IPS-18a (cell line): Measurements from ENCODE around the gene UCP2.
A peak's percentile ranks its signal among the peaks of the same experiment; 100 is the strongest.
"Not testable (repeated sequence)": the region's sequence is repeated elsewhere in the genome, so short reads cannot be mapped to it uniquely, and the experiment has no call there.

ENCODE experiments used
- H3K27ac ChIP-seq: one replicate; pipeline ENCODE4 v1.5.1; 2013; ENCODE audit warnings: low read length
- H3K27me3 ChIP-seq: one replicate; pipeline ENCODE4 v1.6.1; 2013; ENCODE audit warnings: mild to moderate bottlenecking, low read length; ENCODE audit not compliant: control insufficient read depth, insufficient read depth
- H3K36me3 ChIP-seq: one replicate; pipeline ENCODE4 v1.6.1; 2013; ENCODE audit warnings: low read depth, low read length; ENCODE audit not compliant: control insufficient read depth
- H3K4me1 ChIP-seq: one replicate; pipeline ENCODE4 v1.6.1; 2013; ENCODE audit warnings: low read depth, low read length; ENCODE audit not compliant: control insufficient read depth
- H3K4me3 ChIP-seq: one replicate; pipeline ENCODE4 v1.5.1; 2013; ENCODE audit warnings: low read length
- H3K9ac ChIP-seq: one replicate; pipeline ENCODE4 v1.6.1; 2013; ENCODE audit warnings: mild to moderate bottlenecking, low read length, moderate library complexity
- H3K9me3 ChIP-seq: one replicate; pipeline ENCODE4 v1.6.1; 2013; ENCODE audit warnings: low read depth, low read length; ENCODE audit not compliant: control insufficient read depth

Gene UCP2

DNA sequence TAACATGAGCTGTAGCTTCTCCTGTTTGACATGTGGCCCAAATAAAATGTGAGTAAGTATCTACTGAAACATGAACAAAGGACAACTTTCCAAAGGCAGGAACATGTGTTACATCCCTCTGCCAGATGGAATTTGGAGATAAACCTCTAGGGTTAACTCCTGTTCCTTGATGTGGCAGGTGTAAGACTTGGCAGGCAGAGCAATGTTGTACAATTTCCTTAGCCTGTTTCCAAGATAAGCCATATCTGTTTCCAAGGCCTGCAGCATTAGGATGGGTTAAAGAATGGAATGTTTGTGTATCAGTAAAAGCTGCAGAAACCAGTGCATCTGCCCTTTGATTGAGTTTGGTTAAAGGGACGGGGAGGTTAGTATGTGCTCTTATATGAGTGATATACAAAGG lies 40.6 kb downstream of the UCP2 start:
- Histone ChIP-seq H3K4me1 (no peaks in the 10 kb centered on the region), H3K27ac (no peak overlapping the region), H3K9ac (no peak overlapping the region), H3K9me3 (no peaks in the 10 kb centered on the region), H3K36me3 (no peaks in the 10 kb centered on the region), H3K27me3 (no peaks in the 10 kb centered on the region), H3K4me3 (no peak overlapping the region)

DNA sequence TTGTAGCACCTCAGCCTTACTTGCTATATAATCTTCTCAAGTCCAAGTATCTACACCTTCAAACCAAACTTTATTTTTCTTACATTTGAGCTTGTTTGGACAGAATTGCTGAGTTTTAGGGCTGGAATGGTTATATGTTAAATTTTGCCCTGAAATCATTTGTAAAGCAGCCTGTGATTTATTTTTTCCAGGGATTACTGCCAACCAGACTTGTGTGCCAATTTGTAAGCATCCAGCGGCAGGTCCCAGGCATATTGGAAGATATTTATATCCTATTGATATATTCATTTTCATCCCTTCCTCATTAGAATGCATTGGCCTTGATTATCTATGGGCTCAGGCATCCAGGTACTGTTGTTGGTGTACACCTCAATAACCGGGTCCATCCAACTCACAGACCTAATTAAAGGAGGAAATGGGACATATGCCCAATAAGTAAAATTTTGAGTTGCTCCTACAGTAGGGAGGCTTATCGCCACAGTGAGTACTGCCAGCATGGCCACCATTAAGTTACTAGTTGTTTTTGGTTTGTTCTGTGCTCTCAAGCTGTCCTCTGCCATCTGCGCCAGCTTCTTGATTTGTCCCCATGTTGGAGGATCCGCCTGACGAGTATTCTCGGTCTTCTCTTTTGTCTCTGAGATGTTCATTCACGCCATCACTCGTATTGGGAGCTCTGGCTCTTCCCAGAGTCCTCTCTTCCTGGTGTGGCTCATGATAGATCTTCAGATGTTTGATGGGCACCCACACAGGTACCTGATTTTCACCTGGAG lies 41.7 kb downstream of the UCP2 start:
- Histone ChIP-seq H3K27ac (no peak overlapping the region), H3K36me3 (no peaks in the 10 kb centered on the region), H3K4me3 (no peak overlapping the region), H3K27me3 (no peaks in the 10 kb centered on the region), H3K9ac (no peak overlapping the region), H3K4me1 (no peaks in the 10 kb centered on the region), H3K9me3 (no peaks in the 10 kb centered on the region)

DNA sequence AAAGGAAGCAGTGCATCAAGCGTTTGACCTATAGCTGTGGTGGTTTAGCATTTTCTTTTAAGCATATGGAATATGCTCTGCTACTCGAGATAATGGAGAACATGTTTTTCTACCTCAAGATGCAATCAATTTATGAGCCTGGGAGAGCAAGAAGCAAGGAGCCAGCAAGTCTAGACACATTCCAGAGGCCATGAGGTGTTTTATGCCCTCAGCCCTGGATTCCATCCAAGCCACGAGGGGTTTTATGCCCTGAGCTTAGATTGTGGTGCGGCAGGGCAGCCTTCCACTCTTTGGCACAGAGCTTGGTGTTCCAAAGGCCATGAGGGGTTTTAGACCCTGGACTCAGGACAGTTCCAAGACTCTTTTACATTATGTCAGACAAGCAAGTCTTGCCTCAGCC lies 43.5 kb downstream of the UCP2 start:
- no peaks in the 10 kb centered on the region for H3K4me1 ChIP-seq
- H3K36me3 ChIP-seq: peaks cover under 1% of the 10 kb centered on the region
- H3K9me3 ChIP-seq: no peaks in the 10 kb centered on the region

DNA sequence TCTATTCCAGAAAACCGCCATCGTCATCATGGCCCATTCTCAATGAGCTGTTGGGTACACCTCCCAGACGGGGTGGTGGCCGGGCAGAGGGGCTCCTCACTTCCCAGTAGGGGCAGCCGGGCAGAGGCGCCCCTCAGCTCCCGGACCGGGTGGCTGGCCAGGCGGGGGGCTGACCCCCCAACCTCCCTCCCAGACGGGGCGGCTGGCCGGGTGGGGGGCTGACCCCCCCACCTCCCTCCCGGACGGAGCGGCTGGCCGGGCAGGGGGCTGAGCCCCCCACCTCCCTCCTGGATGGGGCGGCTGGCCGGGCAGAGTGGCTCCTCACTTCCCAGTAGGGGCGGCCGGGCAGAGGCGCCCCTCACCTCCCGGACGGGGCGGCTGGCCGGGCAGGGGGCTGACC lies 46.6 kb downstream of the UCP2 start:
- not testable (repeated sequence) for H3K36me3 ChIP-seq, H3K4me1 ChIP-seq, H3K27ac ChIP-seq, H3K27me3 ChIP-seq, H3K4me3 ChIP-seq, H3K9me3 ChIP-seq, H3K9ac ChIP-seq

More for the DNA sequence above, 43.5 kb downstream of the UCP2 start:
- Histone ChIP-seq H3K9ac (no peak overlapping the region), H3K27ac (no peak overlapping the region), H3K27me3 (no peaks in the 10 kb centered on the region), H3K4me3 (no peak overlapping the region)

DNA sequence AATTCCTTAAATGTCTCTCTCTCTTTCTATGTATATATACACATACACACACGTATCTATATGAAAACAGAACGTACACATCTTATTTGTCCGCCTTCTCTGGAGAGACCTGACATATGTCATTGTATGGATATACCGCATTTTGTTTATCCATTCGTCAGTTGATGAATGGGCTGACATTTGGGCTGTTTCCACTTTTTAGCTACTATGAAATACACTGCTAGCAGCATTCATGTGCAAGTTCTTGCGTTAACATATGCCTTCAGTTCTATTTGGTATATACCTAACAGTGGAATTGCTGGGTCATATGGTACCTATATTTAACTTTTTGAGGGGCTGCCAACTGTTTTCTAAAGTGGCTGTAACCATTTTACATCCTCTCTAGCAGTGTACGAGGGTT lies 49.9 kb downstream of the UCP2 start:
- Histone ChIP-seq H3K4me3 (no peak overlapping the region), H3K36me3 (peaks cover 8% of the 10 kb centered on the region), H3K27me3 (no peaks in the 10 kb centered on the region), H3K9ac (no peak overlapping the region), H3K4me1 (peaks cover 3% of the 10 kb centered on the region), H3K27ac (no peak overlapping the region), H3K9me3 (no peaks in the 10 kb centered on the region)

DNA sequence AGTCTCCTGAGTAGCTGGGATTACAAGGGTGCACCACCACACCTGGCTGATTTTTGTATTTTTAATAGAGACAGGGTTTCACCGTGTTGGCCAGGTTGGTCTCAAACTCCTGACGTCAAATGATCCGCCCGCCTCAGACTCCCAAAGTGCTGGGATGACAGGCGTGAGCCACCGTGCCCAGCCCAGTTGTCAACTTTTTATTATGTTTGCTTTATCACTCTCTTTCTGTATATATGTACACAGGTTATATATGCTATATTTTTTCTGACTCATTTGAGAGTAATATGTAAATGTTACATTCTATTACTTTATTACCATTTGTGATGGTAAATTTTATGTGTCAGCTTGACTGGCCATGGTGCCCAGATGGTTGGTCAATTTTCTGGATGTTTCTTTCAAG lies 50.7 kb downstream of the UCP2 start:
- H3K27me3 ChIP-seq: no peaks in the 10 kb centered on the region
- H3K36me3 ChIP-seq: peaks cover 14% of the 10 kb centered on the region
- no peak overlapping the region for H3K27ac ChIP-seq
- H3K9me3 ChIP-seq: no peaks in the 10 kb centered on the region
- peaks cover 3% of the 10 kb centered on the region for H3K4me1 ChIP-seq
- no peak overlapping the region for H3K9ac ChIP-seq
- no peak overlapping the region for H3K4me3 ChIP-seq

DNA sequence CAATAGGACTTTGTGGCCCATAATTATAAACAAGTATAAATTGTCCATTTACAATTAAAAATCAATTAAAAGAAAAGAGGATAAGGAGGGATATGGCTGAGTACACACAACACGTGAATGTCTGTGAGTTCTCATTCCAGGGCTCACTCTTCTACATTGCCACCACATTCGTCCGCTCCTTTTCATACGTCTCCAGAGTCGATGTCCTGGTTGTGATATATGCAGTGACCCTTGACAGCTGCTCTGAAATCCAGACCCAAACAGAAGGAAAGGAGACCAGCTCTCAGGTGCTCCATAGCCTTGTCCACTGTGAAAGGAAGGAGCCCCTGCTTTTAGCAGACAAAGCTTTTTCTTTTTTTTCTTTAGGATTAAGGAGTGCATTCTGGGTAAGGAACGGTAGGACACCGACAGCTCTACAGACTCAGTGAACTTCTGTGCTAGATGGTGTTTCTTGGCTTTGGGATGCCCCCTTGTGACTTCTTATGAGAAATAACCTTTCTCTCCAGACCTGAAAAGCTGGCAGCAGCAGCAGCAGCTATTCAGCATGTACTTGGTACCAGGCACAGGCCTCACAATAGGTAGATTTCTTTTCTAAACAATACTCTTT lies 51.5 kb downstream of the UCP2 start:
- Histone ChIP-seq H3K9ac (peak overlapping the region; percentile 4), H3K36me3 (peaks cover 14% of the 10 kb centered on the region), H3K27me3 (no peaks in the 10 kb centered on the region), H3K4me3 (no peak overlapping the region), H3K4me1 (peaks cover 3% of the 10 kb centered on the region), H3K9me3 (no peaks in the 10 kb centered on the region), H3K27ac (no peak overlapping the region)

DNA sequence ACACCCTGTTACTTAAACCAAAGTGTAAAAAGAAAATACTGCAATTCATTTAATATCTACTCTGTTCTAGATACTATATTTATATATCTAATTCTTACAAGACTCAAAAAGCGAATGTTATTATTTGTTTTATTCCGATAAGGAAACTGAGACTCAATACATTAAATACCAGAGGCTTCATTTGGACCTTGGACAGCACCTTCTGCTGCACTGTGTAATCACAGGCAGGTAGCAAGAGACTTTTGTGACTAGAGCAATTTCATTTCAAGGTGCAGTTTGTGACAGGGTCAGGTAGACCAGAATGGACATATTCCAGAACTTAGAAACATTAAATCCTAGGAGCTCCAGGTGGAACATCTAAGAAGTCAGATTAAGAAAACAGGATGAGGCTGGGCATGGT lies 53.3 kb downstream of the UCP2 start:
- H3K4me3 ChIP-seq: no peak overlapping the region
- H3K9ac ChIP-seq: no peak overlapping the region
- peaks cover 14% of the 10 kb centered on the region for H3K36me3 ChIP-seq

More for the DNA sequence above, 53.3 kb downstream of the UCP2 start:
- Histone ChIP-seq H3K27me3 (no peaks in the 10 kb centered on the region), H3K27ac (no peak overlapping the region), H3K9me3 (no peaks in the 10 kb centered on the region), H3K4me1 (peaks cover 3% of the 10 kb centered on the region)
